Smooth muscle cell (in vitro differentiated cells): ENCODE results near the gene PRICKLE1. TPM values are rescaled to one million over a fixed set of nuclear protein-coding genes. Genes with fewer than 3 reads are reported as not detected.

ENCODE experiments used
- DNase-seq: peaks from one replicate; lab custom pipeline; 2025; ENCODE audit not compliant: unreplicated experiment; lab: John Stamatoyannopoulos, UW
- H2AFZ ChIP-seq: fragments of 200-600 bp; sonication (generic); 2 replicates; pipeline ENCODE4 v1.6.0; 2016; ENCODE audit warnings: antibody characterized with exemption, low read depth, mild to moderate bottlenecking
- H3F3A ChIP-seq: fragments of 200-600 bp; sonication (generic); 2 replicates; pipeline ENCODE4 v1.6.0; 2017; ENCODE audit warnings: antibody characterized with exemption, low read depth
- H3K27ac ChIP-seq: fragments of 200-600 bp; sonication (generic); 2 replicates; pipeline ENCODE4 v1.5.1; 2016; ENCODE audit warnings: low read depth, mild to moderate bottlenecking
- H3K27me3 ChIP-seq: fragments of 200-600 bp; sonication (generic); 2 replicates; pipeline ENCODE4 v1.6.1; 2016; ENCODE audit warnings: low read depth, mild to moderate bottlenecking
- H3K36me3 ChIP-seq: fragments of 200-600 bp; sonication (generic); 2 replicates; pipeline ENCODE4 v1.5.1; 2016; ENCODE audit warnings: low read depth
- H3K4me1 ChIP-seq: fragments of 200-600 bp; sonication (generic); 2 replicates; pipeline ENCODE4 v1.5.1; 2016; ENCODE audit warnings: low read depth
- H3K4me2 ChIP-seq: fragments of 200-600 bp; sonication (generic); 2 replicates; pipeline ENCODE4 v1.6.0; 2016; ENCODE audit warnings: mild to moderate bottlenecking
- H3K4me3 ChIP-seq: fragments of 200-600 bp; sonication (generic); 2 replicates; pipeline ENCODE4 v1.5.1; 2016; ENCODE audit warnings: mild to moderate bottlenecking
- H3K79me2 ChIP-seq: fragments of 200-600 bp; sonication (generic); 2 replicates; pipeline ENCODE4 v1.6.0; 2016; ENCODE audit warnings: low read depth, mild to moderate bottlenecking
- H3K9ac ChIP-seq: fragments of 200-600 bp; sonication (generic); 2 replicates; pipeline ENCODE4 v1.6.0; 2016; ENCODE audit warnings: low read depth
- H3K9me3 ChIP-seq: fragments of 200-600 bp; sonication (generic); replicated peaks from 2 replicates; pipeline ENCODE4 v1.5.1; 2016; ENCODE audit warnings: low read depth
- H4K20me1 ChIP-seq: fragments of 200-600 bp; sonication (generic); 2 replicates; pipeline ENCODE4 v1.6.0; 2016; ENCODE audit warnings: low read depth
- WGBS: methylation state at CpG from one replicate; pipeline ENCODE4 v1.1.7; 2016; ENCODE audit warnings: low lambda C conversion rate; 5-methylcytosine and 5-hydroxymethylcytosine counted together
- polyA plus RNA-seq: library from polyadenylated mRNA; unstranded; fragments of >200 nt; fragmentation: Nextera tagmentation; extraction: Ambion mirVana; gene quantifications from 2 replicates; pipeline ENCODE4 v1.2.1, GENCODE V29; 2016
- total RNA-seq: library from RNA; depleted of rRNA; stranded (reverse); fragments of >200 nt; gene quantifications from 2 replicates; pipeline ENCODE4 v1.2.3, GENCODE V29; 2014
- TF ChIP-seq, protein P1 (sequence below): fragments of 200-600 bp; sonication (generic); IDR thresholded peaks from 2 replicates; pipeline ENCODE4 v1.5.1; 2017; ENCODE audit warnings: borderline replicate concordance, mild to moderate bottlenecking, antibody characterized with exemption; ENCODE audit not compliant: insufficient read depth, poor library complexity, severe bottlenecking

PRICKLE1 gene
- total and polyA plus RNA-seq, 2 experiments from 2014 or later, result 45.7 to 55.4 TPM

DNA sequence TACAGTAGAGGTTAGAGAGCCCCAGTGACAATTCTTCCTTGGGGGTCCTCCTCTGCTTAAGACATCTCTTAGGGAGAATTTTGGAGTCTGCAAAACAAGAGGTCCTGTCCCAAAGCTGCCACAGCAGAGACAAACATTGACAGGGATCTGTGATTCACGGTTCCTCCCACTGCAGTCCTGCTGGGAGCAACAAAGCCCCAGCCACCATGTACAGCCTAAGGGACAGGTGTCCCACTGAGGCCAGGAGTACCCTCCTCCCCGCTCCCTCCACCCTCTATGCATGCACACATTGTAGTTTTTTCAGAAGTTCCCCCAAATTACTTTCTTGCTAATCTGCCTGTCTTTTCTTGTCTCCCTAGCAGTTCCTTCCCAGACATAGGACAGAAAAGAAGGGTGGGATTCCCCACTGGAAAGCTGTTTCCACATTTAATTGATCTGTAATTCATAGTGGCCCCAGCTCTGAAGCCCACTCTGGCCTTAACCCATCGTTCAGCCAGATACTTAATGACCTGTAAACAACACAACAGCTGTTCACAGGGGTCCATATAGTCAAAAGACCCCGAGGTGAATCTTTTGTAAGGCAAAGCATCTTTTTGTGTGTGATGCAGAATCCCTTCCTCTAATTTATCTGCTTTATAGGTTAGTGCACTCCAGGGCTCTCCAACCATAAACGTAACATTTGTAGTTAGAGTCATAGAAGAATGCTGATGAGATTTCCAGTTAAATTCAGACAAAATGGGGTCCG is 13.9 kb upstream of the PRICKLE1 start:
- Histone ChIP-seq H3K36me3 (no peaks in the 10 kb centered on the region), H3K27ac (no peak overlapping the region), H3K9ac (no peak overlapping the region), H3K4me1 (peaks cover 15% of the 10 kb centered on the region), H2AFZ (no peak overlapping the region), H3K79me2 (no peaks in the 10 kb centered on the region), H3F3A (peaks cover 13% of the 10 kb centered on the region), H3K27me3 (no peaks in the 10 kb centered on the region), H3K4me3 (no peak overlapping the region), H4K20me1 (no peaks in the 10 kb centered on the region), H3K4me2 (no peak overlapping the region), H3K9me3 (no peaks in the 10 kb centered on the region)
- TF ChIP-seq, protein P1, sequence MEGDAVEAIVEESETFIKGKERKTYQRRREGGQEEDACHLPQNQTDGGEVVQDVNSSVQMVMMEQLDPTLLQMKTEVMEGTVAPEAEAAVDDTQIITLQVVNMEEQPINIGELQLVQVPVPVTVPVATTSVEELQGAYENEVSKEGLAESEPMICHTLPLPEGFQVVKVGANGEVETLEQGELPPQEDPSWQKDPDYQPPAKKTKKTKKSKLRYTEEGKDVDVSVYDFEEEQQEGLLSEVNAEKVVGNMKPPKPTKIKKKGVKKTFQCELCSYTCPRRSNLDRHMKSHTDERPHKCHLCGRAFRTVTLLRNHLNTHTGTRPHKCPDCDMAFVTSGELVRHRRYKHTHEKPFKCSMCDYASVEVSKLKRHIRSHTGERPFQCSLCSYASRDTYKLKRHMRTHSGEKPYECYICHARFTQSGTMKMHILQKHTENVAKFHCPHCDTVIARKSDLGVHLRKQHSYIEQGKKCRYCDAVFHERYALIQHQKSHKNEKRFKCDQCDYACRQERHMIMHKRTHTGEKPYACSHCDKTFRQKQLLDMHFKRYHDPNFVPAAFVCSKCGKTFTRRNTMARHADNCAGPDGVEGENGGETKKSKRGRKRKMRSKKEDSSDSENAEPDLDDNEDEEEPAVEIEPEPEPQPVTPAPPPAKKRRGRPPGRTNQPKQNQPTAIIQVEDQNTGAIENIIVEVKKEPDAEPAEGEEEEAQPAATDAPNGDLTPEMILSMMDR, result no peak
- 69% methylated on average over 6 of the region's 6 CpGs for WGBS
- no peak for DNase-seq

DNA sequence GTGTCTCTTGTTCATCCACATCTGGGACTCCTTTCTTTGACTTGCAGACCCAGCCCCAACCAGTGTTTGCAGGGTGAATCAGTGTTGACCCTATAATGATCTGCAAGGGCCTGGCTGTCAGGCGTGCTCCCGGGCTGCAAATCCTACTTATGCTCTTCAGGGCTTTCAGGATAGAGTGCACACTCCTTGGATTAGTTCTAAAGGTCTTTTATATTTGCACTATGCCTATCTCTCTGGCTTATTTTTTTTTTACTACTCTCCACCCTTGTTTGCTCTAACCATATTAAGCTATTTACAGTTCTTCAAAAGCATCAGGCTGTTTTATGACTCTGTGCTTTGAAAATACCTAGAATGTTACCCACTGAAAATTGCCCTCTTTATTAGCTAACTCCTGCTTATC is 4.3 kb upstream of the PRICKLE1 start:
- no peaks in the 10 kb centered on the region for H3K9me3 ChIP-seq
- DNase-seq, result no peak

DNA sequence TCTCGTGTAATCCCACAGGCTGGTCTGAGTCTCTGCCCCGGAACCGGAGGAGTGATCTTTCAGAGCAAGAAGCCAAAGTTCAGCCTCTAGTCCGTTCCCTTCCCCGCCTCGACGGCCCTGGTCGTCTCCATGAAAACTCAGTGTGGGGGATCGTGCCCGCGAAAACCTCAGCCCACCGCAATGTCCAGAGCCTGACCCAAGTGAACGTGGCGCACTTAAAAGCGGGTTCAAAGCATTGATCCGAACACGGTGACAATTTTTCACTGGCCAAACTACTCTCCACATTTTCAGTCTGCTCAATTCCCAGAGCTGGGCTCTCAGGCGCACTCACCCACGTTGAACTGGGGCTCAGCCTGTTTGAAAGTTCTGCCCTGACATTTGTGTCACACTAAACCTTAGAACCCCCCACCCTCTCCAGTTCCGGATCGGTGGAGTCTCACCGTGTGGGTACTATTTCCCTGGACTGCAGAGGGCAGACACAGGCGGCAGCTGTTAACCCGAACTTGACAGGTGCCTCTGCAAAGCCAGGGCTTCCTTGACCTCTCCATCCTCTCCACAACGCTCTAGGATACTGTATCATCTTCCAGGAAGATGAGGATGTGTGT is 886 bp upstream of the PRICKLE1 start:
- H3K79me2 ChIP-seq, result peaks cover 40% of the 10 kb centered on the region
- H3K9ac ChIP-seq, result peak overlapping the region; percentile 50
- no peaks in the 10 kb centered on the region for H3F3A ChIP-seq
- peak overlapping the region; percentile 97 for H3K4me3 ChIP-seq
- peaks cover 8% of the 10 kb centered on the region for H3K4me1 ChIP-seq
- H3K27ac ChIP-seq, result peak overlapping the region; percentile 30
- peak overlapping the region; percentile 91 for H2AFZ ChIP-seq
- TF ChIP-seq, protein P1, result no peak
- H4K20me1 ChIP-seq, result peaks cover 39% of the 10 kb centered on the region
- H3K4me2 ChIP-seq, result peak overlapping the region; percentile 91
- no peaks in the 10 kb centered on the region for H3K9me3 ChIP-seq
- no peaks in the 10 kb centered on the region for H3K27me3 ChIP-seq
- no peak for DNase-seq
- 6% methylated on average over 25 of the region's 25 CpGs for WGBS
- H3K36me3 ChIP-seq, result no peaks in the 10 kb centered on the region

More for the DNA sequence above, 4.3 kb upstream of the PRICKLE1 start:
- peaks cover 5% of the 10 kb centered on the region for H4K20me1 ChIP-seq
- TF ChIP-seq, protein P1, result no peak
- 31% methylated on average over 2 of the region's 2 CpGs for WGBS
- no peaks in the 10 kb centered on the region for H3F3A ChIP-seq
- no peaks in the 10 kb centered on the region for H3K36me3 ChIP-seq
- H3K4me1 ChIP-seq, result no peaks in the 10 kb centered on the region
- no peak overlapping the region for H3K4me3 ChIP-seq
- no peak overlapping the region for H2AFZ ChIP-seq
- no peak overlapping the region for H3K27ac ChIP-seq
- no peak overlapping the region for H3K4me2 ChIP-seq
- H3K79me2 ChIP-seq, result peaks cover 6% of the 10 kb centered on the region
- H3K27me3 ChIP-seq, result no peaks in the 10 kb centered on the region
- H3K9ac ChIP-seq, result no peak overlapping the region
